Left hindlimb (tissue), 1 donor: ENCODE data around the gene REEP6.
"Not testable (repeated sequence)": the region's sequence is repeated elsewhere in the genome, so short reads cannot be mapped to it uniquely, and the experiment has no call there.

Experiments used
- DNase-seq: peaks from one replicate; pipeline ENCODE4 v3.0.0-alpha.2; 2018

Gene REEP6

DNA sequence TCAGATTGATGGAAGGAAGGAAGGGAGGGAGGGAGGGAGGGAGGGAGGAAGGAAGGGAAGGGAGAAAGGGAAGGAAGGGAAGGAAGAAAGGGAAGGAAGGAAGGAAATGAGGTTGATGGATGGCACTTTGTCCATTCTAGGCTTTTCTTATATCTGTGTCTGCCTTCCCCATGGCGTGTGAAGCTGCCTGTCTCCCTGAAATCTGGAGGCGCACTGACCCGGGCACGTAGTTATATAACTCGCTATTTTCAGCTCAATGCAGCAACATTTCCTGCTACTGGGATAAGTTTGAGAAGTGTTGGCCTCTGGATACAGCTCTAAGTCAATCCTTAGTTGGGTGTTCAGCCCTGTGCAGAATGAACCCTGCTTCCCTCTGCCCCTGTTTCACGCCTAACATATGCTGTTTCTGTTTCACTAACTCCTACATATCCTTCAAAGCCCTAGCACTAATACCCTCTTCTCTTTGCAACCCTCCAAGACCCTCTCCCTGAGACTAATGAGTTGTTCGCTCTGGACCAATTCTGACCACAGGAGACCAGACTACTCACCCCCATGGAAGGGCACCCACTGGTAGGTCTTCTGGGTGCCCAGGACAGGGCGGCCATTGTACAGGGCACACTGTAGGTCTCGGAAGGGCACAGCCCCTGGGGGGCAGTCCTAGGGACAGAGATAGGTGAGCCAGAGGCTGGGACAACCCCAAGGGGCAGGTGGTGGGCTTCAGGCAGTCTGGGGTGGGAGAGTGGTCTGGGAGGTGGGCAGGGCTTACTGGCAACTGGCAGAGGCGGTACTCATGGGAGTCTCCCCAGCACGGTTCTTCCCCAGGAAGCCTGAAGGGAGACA, 18.8 kb downstream of the REEP6 start:
- no peak for DNase-seq

DNA sequence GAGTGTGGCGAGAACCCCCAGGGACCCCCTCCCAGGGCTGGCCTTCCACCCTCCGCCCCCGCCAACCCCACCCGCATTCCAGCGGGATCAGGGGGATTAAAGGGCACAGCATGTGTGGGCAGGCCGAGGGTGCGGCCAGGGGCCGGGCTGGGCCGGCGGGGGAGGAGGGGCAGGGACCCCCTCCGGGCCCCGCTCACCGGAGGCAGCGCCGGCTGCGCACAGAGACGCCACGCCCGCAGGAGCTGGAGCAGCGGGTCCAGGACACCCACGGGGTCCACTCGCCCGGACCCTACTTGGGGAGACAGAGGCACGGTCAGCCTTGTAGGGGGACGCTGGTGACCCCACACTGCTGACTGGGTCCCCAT, 19.4 kb downstream of the REEP6 start:
- DNase-seq: no peak

DNA sequence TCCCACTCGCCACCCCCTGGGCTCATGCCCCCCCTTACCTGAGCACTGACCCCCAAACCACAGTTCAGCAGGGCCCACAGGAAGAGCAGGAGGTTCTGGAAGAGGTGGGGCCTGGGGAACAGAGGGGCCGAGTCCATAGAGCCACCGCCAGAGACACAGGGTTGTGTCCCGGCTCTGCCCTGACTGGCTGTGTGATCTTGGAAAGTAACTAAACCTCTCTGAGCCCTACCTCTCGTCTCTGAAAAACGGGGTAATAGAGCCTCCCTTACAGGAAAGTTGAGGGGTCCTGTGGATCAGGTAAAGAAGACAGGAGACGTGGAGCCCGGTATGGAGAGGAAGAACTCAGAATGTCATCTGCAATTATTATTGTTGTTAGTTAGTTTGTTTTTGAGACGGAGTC, 19.8 kb downstream of the REEP6 start:
- no peak for DNase-seq

DNA sequence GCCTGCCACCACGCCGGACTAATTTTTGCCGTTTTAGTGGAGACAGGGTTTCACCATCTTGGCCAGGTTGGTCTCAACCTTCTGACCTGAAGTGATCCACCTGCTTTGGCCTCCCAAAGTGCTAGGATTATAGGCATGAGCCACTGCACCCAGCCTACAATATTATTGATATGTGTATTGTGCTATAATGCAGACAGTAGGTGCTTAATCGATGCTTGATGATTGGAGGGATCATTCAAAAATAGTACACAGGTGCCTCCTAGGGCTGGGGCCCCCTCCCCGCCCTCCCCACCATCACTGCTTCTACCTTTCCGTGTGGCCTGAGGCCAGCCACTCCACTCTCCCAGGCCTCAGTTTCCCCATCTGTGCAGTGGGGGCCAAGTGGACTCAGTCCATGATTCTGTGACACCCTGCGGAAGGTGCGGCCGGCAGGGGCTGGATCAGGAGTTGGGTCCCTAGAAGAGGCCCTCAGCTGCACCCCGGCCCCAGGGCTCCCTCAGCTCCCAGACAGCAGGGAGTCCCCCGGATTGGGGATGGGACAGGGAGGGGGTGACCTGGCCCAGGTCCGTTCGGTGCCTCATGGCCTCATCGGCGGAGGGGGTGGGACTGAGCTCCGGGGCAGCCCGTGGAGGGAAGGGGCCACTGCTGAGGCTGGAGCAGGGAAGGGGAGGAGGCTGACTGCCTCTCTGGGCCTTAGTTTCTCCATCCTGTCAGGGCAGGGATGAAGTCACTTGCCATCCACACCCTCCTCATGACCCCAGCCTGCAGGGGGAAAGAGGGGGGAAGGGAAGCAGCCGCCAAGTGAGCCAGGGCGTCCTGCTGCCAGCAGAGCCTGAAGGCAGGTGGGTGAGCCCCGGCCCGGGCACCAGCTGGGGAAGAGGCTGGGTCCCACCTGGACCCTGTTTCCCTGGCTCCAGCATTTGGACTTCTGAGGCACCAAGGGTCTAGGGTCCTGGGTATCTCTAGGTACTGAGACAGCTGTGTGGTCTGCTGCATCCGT, 20.6 kb downstream of the REEP6 start:
- no peak for DNase-seq

DNA sequence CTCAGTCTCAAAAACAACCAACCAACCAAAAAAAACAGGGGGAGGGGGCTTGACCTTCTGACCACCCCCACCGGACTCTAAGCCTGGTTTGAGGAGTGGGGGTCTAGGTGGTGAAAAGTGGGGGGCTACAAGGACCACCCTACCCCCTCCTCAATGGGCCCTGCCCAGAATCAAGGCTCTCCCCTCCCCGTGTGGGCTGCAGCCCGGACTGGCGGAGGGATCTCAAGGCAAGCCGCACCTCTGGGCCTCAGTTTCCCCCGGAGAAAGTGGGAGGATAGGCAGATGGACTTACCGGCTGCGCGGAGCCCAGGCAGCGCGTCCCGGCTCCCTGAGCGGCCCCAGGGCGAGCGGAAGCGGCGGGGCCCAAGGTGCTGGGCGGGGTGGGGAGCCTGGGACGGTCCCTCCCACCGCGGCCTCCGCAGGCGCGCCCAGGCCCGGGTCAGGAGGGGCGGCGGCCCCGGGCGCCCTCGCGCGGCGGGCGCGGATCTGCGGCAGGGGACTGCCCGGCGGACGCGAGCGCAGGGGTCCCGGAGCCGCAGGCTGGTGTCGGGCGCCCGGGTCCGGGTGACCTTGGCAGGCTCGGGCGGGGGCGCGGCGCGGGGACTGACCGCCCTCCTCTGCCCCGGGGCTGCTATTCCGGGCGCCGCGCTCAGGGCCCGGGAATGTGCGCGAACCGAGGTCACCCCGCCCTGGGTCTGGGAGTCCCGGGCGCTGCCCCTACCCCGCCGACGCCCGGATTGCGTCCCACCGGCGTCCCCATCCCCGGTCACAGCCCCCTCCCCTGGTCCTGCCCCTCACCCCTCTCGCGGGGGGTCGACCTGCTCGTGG, 21.9 kb downstream of the REEP6 start, which contains the start of gene ADAMTSL5:
ADAMTSL5 (minus strand) TSS at position 349 of the 828 bp plus-strand sequence. CDS start 2,076 bp downstream, outside the sequence.
- no peak for DNase-seq

GRCh38 chr19:1513499-1514294, 22.7 kb downstream of the REEP6 start:
- no peak for DNase-seq

DNA sequence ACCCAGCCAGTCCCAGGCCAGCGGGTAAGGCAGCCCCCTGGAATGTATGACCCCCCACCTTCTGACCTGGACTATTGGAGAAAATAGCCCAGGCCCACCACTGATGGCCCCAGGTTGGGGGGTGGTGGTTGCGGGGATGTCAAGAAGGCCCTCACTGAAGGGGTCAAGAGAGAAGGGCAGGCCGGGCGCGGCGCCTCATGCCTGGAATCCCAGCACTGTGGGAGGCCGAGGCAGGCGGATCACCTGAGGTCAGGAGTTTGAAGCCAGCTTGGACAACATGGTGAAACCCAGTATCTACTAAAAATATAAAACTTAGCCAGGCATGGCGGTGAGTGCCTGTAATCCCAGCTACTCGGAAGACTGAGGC, 23.3 kb downstream of the REEP6 start:
- no peak for DNase-seq

DNA sequence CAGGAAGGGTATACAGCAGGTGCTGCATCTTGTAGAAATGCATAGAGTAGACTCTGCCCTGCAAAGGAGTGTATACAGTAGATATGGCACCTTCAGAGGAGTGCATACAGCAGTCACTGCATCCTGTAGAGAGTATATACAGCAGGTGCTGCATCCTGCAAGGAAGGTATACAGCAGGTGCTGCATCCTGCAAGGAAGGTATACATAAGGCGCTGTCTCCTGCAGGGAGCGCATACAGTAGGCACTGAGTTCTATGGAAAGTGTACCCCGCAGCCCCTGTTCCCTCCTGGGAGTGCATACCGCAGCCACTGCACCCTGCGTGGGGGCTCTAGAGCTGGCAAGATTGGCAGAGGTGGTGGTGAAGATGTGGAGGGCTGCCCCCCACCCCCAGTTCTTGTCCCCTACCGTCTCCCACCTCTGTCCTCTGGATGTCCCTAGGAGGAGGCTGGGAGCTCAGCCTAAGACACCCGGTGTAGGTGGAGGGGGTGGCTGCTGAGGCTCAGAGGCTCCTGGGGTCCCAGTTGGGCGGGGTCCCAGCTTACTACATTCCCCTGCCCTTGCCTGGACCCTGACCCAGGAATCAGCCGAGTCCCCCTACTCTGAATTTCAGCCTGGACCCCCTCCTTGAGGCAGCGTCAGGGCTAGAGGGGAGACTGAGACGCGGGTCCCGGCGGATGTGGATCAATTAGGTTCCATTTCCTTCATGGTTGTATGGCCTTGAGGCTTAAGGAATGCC, 24.2 kb downstream of the REEP6 start:
- no peak for DNase-seq

- no peak for DNase-seq
These were observed 25.4 kb downstream of the REEP6 start for GRCh38 chr19:1516395-1516753.

GRCh38 chr19:1518471-1518870, 27.5 kb downstream of the REEP6 start:
- no peak for DNase-seq

DNA sequence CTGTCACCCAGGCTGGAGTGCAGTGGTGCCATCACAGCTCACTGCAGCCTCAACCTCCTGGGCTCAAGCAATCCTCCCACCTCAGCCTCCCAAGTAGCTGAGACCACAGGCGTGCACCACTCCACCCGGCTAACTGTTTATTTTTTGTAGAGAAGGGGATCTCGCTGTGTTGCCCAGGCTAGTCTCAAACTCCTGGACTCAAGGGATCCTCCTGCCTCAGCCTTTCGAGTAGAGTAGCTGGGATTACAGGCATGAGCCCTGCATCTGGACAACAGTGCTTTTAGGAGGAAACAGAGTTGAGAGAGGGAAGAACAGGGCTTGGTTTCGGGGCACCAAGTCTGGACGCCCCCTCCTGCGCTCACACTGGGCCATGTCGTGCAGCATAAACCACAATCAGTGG, 28.8 kb downstream of the REEP6 start:
- not testable (repeated sequence) for DNase-seq

DNA sequence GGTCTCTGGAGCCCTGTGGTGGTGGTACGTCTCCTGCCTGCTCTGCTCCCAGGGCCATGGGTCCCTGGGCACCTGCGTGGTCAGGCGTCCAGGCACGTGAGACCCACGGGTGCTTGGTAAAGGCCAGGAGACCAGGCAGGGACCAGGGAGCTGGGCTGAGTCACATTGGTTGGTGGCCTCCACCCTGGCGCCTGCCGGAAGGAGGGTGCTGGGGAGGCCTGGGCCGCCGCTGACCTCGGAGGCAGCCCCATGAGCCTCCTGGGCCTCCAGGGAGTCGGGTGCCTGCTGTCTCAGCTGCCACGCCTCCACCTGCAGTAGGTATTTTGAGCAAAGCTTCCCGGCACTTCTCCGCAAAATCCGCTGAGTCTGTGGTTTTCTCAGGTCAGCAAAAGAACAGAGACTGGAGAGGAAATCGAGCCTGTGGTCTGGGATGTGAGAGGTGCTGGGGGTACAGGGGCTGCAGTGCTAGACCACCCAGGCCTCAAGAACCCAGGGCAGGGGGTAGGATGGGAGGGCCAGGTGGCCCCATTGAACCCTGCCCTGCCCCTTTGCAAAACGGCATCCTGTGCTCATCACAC, 29.3 kb downstream of the REEP6 start:
- no peak for DNase-seq

DNA sequence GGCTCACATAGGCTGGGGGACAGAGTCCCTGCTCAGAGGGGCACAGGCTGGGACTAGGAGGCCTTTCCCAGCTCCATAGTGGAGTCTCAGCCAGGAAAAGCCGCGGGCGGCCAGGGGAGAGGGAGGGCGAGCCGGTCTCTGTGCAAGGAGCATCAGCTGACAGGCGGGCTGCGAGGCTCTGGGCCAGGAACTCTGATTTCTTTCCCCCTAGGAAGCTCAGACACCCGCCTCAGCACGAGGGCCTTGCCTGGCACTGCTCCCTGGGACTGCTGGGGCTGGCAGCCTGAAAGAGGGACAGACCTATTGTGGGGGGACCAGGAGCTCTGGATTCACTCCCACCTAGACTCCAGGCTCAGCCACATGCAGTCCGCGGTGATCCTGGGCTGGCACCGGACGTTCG, 30.7 kb downstream of the REEP6 start:
- no peak for DNase-seq

DNA sequence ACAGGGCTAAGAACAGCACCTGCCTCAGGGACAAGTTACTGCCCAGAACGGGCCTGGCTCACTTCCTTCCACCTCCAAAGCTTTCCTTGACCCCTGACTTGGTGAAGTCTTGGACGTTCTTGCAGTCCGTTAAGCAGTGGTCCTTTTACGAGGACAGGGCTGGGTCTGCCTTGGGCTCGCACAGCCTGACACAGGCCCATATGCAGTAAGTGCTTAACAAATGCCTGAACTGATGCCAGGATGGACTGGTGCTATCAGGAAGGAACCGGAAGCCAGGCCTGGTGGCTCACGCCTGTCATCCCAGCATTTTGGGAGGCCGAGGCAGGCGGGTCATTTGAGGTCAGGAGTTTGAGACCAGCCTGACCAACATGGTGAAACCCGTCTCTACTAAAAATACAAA, 31.1 kb downstream of the REEP6 start:
- DNase-seq: no peak

GRCh38 chr19:1522838-1523237, 31.9 kb downstream of the REEP6 start:
- DNase-seq: no peak

DNA sequence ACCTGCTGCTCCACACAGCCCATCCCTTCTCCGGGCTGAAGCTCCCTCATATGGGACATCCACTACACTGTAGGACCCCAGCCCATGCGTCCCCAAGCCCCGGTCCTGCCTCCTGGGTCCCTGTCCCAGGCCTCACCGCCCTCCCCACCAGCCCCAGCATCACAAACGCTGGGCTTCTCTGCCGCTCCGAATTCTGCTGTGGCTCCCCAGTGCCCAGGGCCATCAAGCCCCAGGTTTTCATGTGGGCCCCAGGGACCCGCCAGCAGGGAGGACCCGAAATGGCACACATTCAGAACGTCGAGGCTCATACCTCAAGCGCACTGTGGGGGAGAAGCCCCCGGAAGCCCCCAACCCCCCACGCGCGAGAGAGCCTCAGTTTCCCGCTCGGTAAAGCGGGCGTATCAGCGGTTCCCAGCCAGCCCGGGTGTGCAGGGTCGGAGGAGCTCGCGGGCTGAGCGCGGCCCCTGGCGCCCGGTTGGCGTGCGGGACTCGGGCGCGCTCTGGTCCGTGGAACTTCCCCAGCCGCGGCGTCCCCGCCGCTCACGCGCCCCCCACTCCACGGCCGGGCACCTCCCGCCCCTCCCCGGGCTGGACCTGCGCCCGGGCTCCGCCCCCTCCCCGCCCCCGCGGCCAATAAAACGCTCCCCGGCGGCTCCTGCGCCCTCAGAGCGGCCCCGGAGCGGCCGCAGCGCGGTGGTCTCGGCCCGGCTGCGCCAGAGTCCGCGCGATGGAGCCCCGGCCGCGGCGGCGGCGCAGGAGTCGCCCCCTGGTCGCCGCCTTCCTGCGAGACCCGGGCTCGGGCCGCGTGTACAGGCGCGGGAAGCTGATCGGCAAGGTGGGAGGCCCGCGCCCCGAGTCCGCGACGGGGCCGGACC, 32.7 kb downstream of the REEP6 start, which contains the start of gene PLK5:
PLK5 (plus strand) TSS at position 666 of the 875 bp plus-strand sequence. CDS start 2,920 bp downstream, outside the sequence.
- no peak for DNase-seq

GRCh38 chr19:1524287-1524971, 33.4 kb downstream of the REEP6 start:
- DNase-seq: no peak

- DNase-seq: no peak
These were observed 34.0 kb downstream of the REEP6 start for GRCh38 chr19:1524972-1525325.

- DNase-seq: no peak
These were observed 34.4 kb downstream of the REEP6 start for GRCh38 chr19:1525343-1525742.
